ENCODE data around the gene CIAO3.

Gene CIAO3

DNA sequence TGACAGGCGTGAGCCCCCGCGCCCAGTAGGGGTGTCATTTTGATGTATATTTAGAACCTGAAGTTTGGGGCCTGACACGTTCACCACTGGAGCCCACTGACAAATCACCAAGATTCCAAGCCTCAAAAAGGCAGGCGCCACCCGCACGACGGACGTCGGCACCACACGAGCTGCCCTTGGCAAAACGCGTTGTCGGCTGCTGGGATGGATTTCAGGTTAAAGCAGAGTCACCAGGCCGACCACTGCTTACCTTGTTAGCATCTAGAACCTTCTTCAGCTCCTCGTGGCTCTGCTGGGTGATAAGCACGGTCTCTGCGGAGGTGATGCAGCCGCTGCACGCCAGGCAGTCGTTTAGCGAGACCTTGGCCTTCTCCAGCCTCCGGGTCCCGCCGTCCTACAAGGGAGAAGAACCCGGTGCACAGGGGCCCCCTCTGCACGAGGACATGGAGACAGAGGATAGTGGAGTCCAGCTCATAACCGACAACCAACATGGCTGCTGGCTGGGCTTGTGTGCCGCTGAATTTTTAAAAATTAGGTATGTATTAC lies 3.8 kb downstream of the CIAO3 start:
- no peaks in the 10 kb centered on the region for H3K27me3 ChIP-seq (ENCODE audit: insufficient read depth, poor library complexity, severe bottlenecking)
- H3K4me3 ChIP-seq (ENCODE audit: severe bottlenecking), result no peak overlapping the region
- no peaks in the 10 kb centered on the region for H3K4me1 ChIP-seq (ENCODE audit: insufficient read depth, poor library complexity, severe bottlenecking)
- DNase-seq (ENCODE audit: low spot score) (peak; percentile 62), ATAC-seq (ENCODE audit: low read depth) (no peak)
- H3K9me3 ChIP-seq (ENCODE audit: severe bottlenecking), result no peaks in the 10 kb centered on the region
- TF ChIP-seq CTCF (IDR thresholded peaks at IDR 0.05; ENCODE audit: poor library complexity, severe bottlenecking), result no peak
- peaks cover 33% of the 10 kb centered on the region for H3K36me3 ChIP-seq (ENCODE audit: low read depth)
- peak overlapping the region; percentile 22 for H3K27ac ChIP-seq (ENCODE audit: poor library complexity, severe bottlenecking)

DNA sequence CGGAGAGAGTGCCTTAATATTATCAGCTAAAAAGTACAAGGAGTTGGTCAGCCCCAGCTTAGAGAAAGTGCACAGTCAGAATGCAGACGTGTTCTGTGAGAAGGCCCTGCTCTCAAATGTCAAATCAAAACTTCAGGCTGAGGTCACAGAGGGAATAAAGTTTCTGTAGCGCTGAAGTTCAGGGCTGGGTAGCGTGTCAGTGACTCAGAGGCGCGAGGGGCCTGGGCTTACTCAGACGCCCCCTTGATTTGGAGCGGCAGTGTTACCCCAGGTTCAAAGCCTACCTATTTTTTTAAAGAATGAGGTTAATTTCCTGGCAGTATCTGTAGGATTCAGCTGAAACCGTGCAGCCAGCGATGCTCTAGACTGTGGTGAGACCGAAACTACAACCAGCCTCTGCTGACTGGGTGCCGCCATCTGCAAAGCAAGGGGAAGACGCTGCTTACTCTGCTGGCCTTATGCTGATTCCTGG lies 4.8 kb downstream of the CIAO3 start:
- TF ChIP-seq CTCF (IDR thresholded peaks at IDR 0.05; ENCODE audit: poor library complexity, severe bottlenecking), result no peak
- DNase-seq (ENCODE audit: low spot score) (no peak), ATAC-seq (ENCODE audit: low read depth) (no peak)
- Histone ChIP-seq H3K9me3 (ENCODE audit: severe bottlenecking) (no peaks in the 10 kb centered on the region), H3K27me3 (ENCODE audit: insufficient read depth, poor library complexity, severe bottlenecking) (no peaks in the 10 kb centered on the region), H3K4me1 (ENCODE audit: insufficient read depth, poor library complexity, severe bottlenecking) (no peaks in the 10 kb centered on the region), H3K27ac (ENCODE audit: poor library complexity, severe bottlenecking) (no peak overlapping the region), H3K36me3 (ENCODE audit: low read depth) (peaks cover 35% of the 10 kb centered on the region), H3K4me3 (ENCODE audit: severe bottlenecking) (no peak overlapping the region)

GRCh38 chr16:734981-735881 lies 5.6 kb downstream of the CIAO3 start:
- Histone ChIP-seq H3K4me1 (ENCODE audit: insufficient read depth, poor library complexity, severe bottlenecking) (no peaks in the 10 kb centered on the region), H3K9me3 (ENCODE audit: severe bottlenecking) (no peaks in the 10 kb centered on the region), H3K36me3 (ENCODE audit: low read depth) (peaks cover 35% of the 10 kb centered on the region), H3K4me3 (ENCODE audit: severe bottlenecking) (no peak overlapping the region), H3K27me3 (ENCODE audit: insufficient read depth, poor library complexity, severe bottlenecking) (no peaks in the 10 kb centered on the region), H3K27ac (ENCODE audit: poor library complexity, severe bottlenecking) (no peak overlapping the region)
- DNase-seq (ENCODE audit: low spot score) (peak; percentile 54), ATAC-seq (ENCODE audit: low read depth) (no peak)
- TF ChIP-seq CTCF (IDR thresholded peaks at IDR 0.05; ENCODE audit: poor library complexity, severe bottlenecking), result no peak

GRCh38 chr16:734208-734980 lies 6.4 kb downstream of the CIAO3 start:
- DNase-seq (ENCODE audit: low spot score) (peak; percentile 66), ATAC-seq (ENCODE audit: low read depth) (no peak)
- Histone ChIP-seq H3K27ac (ENCODE audit: poor library complexity, severe bottlenecking) (no peak overlapping the region), H3K36me3 (ENCODE audit: low read depth) (peaks cover 34% of the 10 kb centered on the region), H3K4me1 (ENCODE audit: insufficient read depth, poor library complexity, severe bottlenecking) (no peaks in the 10 kb centered on the region), H3K27me3 (ENCODE audit: insufficient read depth, poor library complexity, severe bottlenecking) (no peaks in the 10 kb centered on the region), H3K4me3 (ENCODE audit: severe bottlenecking) (no peak overlapping the region), H3K9me3 (ENCODE audit: severe bottlenecking) (no peaks in the 10 kb centered on the region)
- TF ChIP-seq CTCF (IDR thresholded peaks at IDR 0.05; ENCODE audit: poor library complexity, severe bottlenecking), result no peak

Data from RWPE2 (cell line).